Astrocyte of the spinal cord (primary cell): ENCODE data around the gene MRPL17.

ENCODE experiments used
- DNase-seq: peaks from one replicate; pipeline ENCODE4 v3.0.0; 2011; ENCODE audit warnings: low read depth, low spot score
- H3K4me3 ChIP-seq: 2 replicates; pipeline ENCODE4 v1.5.1; 2011; ENCODE audit warnings: low read depth, mild to moderate bottlenecking, low read length, moderate library complexity
- CTCF ChIP-seq: IDR thresholded peaks from 2 replicates; pipeline ENCODE4 v1.5.1; 2012; ENCODE audit warnings: low read depth, mild to moderate bottlenecking, low read length, inconsistent platforms
- in situ Hi-C: cut with HindIII; loops from 2 replicates; pipeline ENCODE4 v1.10.0; 2017; ENCODE audit warnings: low sequenced_read_pairs

MRPL17 gene

GRCh38 chr11:6682591-6682935 lies 577 bp downstream of the MRPL17 start:
- in situ Hi-C loops = no loop called here

GRCh38 chr11:6681949-6682348 lies 1.2 kb downstream of the MRPL17 start:
- H3K4me3 ChIP-seq = peak overlapping the region; percentile 98
- no peak for TF ChIP-seq CTCF
- in situ Hi-C loops = no loop called here
- peak; percentile 10 for DNase-seq

More at GRCh38 chr11:6682591-6682935, 577 bp downstream of the MRPL17 start:
- no peak for TF ChIP-seq CTCF
- H3K4me3 ChIP-seq = peak overlapping the region; percentile 98
- no peak for DNase-seq

- TF ChIP-seq CTCF = no peak
- H3K4me3 ChIP-seq = no peak overlapping the region
- in situ Hi-C loops = no loop called here
- DNase-seq = no peak
These were observed 1.6 kb downstream of the MRPL17 start for GRCh38 chr11:6681505-6681904.

- TF ChIP-seq CTCF = no peak
- in situ Hi-C loops = no loop called here
- H3K4me3 ChIP-seq = no peak overlapping the region
- DNase-seq = no peak
These were observed 6.1 kb downstream of the MRPL17 start for GRCh38 chr11:6677018-6677417.

- no peak for TF ChIP-seq CTCF
- DNase-seq = no peak
- H3K4me3 ChIP-seq = no peak overlapping the region
These were observed 8.3 kb downstream of the MRPL17 start for GRCh38 chr11:6674862-6675261.

GRCh38 chr11:6674219-6674597 lies 8.9 kb downstream of the MRPL17 start:
- no peak overlapping the region for H3K4me3 ChIP-seq
- TF ChIP-seq CTCF = no peak
- in situ Hi-C loops = no loop called here
- no peak for DNase-seq

More at GRCh38 chr11:6674862-6675261, 8.3 kb downstream of the MRPL17 start:
- in situ Hi-C loops = no loop called here

- no peak overlapping the region for H3K4me3 ChIP-seq
- in situ Hi-C loops = no loop called here
- DNase-seq = no peak
- no peak for TF ChIP-seq CTCF
These were observed 9.5 kb downstream of the MRPL17 start for GRCh38 chr11:6673523-6674218.
